ENCODE results near the gene CAPZB.

CAPZB gene

DNA sequence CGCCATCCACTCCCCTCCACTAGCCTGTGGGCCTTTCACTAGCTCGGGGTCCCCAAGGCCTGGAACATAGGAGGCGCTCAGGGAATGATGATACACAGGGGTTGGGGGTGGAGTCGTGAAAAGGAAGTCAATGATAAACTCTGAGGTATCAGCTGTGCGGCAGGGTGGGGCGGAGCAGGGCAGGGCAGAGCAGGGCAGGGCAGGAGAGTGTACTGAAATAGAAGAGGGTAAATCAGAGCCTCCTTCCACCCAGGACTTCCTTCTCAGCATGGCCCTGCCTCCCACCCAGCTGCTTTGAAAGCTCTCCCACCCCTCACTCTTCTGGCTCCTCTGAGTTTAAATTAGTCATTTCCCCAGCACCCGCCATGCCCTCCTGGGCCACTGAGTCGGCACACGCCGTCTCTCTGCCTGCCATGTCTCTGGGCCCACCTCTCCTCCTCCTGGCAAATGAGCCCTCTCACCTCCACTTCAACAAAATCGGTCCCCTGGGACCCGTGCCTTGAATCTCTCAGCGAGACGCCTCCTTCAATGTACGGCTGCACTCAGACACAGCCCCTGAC lies 16.9 kb downstream of the CAPZB start:
- DNase-seq (ENCODE audit: low read depth) = peak; percentile 43

DNA sequence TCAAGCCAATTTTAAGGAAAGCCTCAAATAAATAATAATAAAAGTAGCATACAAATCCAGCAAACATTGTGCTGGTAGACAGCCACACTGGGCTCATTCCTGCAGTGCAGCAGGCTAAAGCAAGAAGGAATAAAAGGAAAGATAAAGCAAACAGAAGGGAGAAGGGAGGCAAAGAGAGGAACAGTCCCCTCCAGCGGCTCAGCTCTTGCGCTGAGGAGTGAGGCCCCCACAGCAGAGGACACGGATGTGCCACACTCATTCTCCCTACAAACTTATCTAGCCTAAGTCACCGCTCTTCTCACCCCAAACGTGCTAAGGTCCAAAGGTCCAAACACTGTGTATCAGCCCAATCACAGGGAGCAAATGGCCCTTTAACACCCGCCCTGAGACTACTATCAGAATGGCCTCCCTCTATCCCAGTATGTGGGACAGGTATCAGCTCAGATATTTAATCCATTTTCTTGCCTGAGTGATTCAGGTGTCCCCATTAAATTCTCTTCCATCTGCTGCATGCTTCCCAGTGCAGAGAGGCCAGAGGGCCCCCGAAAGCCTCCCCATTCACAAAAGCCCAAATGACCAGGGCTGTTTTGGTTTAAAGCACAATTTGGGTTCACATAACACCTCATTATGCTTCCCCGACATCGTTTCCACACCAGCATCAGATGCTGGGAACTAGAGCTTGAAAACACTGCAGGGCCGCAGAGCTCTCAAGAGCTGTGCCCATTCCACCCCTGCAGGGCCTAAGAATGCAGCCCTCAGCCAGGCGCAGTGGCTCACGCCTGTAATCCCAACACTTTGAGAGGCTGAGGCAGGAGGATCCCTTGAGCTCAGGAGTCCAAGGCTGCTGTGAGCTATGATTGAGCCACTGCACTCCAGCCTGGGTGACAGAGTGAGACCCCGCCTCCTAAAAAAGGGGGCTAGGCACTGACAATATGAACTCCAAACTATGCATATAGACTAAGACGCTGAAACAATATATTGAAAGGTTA lies 17.8 kb downstream of the CAPZB start:
- DNase-seq (ENCODE audit: low read depth) = no peak

DNA sequence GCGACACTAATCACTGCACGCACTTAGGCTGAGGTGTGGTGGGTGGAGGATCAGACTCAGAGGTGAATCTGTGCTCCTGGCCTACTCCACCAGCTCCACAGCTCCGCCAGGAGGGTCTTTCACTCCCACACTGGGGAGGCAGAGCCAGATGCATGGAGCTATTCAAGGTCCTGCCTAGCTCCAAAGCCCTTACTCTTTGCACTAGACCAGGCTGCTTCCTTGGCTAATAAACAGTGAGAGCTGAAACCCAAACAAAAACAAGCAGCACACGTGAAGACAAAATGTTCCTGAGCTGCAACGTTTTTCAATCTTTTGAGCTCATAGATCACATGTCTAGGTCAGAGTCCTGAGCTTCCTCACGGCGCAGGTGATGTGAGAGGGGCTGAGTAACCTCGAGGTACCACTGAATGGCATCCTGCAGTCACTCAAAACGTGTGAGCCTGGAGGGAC lies 19.2 kb downstream of the CAPZB start:
- DNase-seq (ENCODE audit: low read depth) = no peak

DNA sequence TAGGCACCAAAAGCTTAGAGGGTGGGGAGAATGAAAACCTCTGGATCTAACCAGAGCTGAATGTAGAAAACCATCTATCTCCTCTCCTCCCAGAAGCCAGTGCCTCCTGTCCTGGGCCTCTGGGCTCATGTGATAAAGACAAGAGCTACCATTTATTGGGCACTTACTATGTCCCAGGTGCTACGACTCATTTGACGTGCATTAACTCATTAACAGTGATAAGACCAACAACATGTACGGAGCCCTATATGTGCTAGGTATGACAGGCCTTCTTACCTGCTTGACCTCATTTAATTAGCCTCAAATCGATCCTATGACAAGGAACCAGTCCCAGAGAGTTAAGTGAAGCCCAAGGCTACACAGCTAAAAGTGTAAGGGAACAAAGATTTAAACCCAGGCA lies 19.7 kb downstream of the CAPZB start:
- no peak for DNase-seq (ENCODE audit: low read depth)

DNA sequence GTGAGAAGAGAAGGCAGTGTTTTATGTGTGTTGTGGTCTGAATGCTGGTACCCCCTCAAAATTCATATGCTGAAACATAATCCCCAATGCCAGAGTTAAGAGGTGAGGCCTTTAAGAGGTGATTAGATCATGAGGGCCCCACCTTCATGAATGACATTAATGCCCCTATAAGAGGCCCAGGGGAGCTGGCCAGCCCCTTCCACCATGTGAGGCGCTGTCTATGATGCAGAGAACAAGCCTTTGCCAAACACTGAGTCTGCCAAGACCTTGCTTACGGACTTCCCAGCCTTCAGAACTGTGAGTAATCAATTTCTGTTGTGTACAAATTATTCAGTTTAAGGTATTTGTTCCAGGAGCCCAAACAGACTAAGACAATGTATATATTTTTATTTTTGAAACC lies 20.2 kb downstream of the CAPZB start:
- no peak for DNase-seq (ENCODE audit: low read depth)

DNA sequence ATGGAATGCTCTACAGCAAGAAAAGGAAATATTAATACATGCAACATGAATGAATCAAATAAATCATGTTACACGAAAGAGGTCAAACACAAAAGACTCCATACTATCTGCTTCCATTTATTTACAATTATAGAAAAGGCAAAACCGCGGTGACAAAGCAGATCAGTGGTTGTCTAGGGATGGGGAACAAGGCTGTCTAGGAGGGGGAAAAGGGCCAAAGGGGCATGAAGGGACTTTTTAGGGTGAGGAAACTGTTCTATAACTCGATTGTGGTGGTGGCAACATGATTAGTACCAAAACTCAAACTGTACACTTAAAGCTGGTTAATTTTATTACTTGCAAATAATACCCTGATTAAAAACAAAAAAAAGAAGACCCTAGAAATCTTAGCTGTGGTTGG lies 20.6 kb downstream of the CAPZB start:
- DNase-seq (ENCODE audit: low read depth) = no peak

DNA sequence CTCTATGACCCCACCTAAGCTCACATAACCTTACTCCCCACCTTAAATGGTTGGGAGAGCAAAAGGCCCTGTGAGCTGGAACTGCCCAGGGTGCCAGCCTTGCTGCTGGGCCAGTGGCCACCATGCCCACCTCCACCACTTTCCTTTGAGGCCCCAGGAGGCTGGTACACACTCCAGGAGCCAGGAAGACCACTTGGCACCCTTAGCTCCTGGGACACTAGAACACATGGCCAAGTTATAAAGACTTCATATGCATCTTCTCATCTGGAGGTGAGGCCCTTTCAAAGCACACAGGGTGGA lies 21.9 kb downstream of the CAPZB start:
- no peak for DNase-seq (ENCODE audit: low read depth)

DNA sequence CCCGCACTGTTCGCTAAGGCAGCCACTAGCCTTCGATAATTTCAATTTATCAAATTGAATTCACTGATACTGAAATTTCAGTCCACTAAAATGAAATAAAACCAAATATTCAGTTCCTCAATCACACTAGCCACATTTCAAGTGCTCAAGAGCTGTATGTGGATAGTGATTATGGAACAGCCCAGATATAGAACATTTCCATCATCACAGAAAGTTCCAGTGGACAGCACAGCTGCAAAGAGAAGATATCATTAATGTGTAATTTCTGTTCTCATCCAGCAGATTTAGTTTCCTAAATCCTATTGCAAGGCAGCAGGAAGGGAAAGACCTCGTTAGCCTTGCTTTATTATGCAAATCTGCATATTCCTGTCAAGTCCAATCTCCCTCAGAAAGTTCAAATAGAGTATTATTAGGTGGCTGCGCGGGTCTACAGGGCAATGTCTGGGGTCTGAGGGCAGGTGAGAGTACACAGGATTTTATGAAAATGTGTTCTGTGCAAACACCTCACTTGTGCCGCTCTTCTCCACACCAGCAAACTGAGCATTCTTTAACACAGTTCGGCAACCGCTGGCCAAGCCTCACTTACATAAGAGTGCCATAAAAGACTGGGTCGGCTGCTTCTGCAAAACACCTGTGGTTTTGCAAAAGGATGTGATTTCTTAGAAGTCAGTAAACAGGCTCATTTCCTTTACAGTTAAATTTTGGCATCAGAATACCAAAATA lies 22.4 kb downstream of the CAPZB start:
- no peak for DNase-seq (ENCODE audit: low read depth)

DNA sequence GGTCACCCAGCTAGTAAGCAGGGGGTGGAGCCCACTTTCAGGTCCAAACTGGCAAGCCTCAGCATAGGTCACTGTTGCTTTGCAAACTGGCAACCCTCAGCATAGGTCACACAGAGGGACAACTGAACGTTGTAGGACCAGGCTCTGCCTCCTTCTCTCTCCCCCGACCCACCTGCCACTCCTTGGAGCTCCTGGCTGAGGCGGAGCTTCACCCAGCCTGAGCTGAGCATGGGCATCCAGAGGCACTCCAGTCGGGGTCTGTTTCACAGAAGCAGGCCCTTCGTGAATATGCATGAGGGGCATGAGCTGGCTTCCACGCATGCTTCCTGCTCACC lies 24.2 kb downstream of the CAPZB start:
- no peak for DNase-seq (ENCODE audit: low read depth)

DNA sequence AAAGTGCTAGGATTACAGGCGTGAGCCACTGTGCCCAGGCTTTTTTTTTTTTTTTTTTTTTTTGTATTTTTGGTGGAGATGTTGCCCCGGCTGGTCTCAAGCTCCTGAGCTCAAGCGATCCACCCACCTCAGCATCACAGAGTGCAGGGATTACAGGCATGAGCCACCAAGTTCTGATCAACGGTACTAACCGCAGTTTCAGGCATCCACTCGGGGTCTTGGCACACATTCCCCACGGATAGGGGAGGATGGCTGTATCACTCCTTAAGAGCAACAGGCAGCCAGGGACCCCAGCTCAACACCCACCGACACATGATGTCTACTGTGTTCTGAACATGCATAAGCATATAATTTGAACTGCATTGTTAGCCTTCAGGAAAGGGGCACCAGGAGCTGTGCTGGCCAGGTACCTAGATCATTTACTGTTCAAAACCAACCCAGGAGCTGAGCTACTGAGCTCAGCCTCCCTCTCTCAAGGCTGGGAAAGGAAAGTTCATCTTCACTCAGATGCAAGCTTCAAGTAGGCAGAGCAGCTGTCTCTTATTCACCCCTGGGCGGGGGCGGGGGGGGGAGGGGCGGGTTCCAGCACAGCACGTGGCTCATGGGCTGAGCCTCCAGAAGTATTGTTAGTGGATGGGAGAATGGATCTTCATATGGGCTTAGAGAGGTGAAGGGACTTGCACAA lies 24.7 kb downstream of the CAPZB start:
- no peak for DNase-seq (ENCODE audit: low read depth)

DNA sequence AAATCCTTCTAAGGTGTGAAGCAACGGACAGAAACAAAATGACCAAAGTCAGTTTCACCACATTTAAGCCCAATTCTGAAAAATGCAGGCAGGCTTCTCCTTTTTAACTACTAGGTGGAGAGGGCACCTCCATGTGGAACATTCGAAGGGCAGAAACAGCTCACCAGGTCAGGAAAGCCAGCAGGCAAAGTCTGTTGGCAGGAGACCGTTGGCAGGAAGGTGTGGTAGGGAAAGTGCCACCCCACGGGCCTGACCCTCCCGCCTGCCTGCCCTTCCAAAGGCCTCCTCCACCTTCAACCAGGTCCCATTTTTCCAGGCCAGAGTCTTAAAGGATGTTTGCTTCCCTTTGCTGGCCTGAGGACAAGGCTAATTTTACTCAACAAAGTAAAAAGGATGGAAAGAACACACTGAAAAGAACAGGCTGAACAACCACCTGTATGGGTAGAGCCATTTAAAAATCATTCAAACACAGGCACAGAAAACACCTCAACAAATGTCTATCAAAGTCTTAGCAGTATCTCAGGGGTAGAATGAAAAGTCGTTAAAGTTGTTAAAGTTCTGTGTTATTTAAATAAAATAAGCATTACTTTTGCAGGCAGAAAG lies 26.4 kb downstream of the CAPZB start:
- no peak for DNase-seq (ENCODE audit: low read depth)

DNA sequence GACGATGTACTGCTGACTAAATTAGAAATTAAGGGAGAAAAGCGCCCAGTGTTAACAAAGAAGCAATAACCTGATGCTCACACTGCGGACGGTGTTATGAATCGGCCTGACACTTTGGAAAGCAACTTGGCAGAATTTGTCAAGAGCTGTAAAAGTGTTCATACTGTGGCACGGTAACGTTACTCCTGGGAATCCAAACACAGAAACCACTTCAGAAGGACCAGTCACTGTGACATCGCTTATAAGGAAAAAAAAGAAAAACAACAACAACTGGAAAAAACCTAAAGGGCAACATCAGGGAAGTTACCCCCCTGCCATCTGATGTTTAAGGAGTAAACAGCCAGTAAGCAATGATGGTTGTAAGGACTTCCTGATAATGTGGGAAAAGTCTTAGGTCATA lies 27.7 kb downstream of the CAPZB start:
- DNase-seq (ENCODE audit: low read depth) = no peak

DNA sequence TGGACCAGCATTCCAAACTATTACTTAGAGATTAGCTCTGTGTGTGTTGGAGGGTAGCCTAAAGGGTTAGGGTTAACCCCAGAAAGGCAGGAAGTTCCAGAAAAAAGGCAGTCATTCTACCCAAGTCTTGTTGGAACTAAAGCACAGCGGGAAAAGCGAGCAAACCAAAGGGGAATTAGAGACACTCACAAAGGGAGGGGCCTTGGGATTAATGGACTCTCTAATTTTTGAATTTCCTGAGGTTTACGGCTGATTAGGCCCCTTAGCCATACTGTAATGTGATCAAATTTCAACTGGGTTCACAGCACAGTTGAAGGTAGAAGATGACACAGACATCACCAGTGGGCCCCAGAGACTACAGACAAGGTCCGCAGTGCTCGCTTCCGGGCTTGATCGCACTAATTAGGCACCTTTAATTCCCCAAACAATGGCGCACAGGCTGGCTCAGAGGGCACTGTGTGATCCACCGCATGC lies 28.3 kb downstream of the CAPZB start:
- DNase-seq (ENCODE audit: low read depth) = no peak

DNA sequence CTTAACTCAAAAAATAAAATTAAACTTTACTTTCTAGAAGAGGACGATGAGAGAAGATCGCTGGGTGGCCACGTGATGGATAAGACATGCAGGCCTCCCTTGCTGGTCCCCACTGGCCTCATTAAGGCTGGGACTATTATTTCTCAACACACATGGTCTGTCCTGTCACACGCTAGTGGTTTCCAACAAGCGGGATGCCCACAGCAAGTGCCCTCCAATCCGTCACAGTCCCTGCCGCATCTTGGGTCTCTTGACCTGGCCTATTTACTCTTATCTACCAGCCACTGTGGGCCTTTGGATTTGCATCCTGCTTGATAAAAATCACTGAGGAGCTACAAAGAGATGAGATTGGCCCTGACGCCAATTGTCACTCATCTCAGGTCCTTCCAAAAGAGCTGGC lies 30.0 kb downstream of the CAPZB start:
- no peak for DNase-seq (ENCODE audit: low read depth)

DNA sequence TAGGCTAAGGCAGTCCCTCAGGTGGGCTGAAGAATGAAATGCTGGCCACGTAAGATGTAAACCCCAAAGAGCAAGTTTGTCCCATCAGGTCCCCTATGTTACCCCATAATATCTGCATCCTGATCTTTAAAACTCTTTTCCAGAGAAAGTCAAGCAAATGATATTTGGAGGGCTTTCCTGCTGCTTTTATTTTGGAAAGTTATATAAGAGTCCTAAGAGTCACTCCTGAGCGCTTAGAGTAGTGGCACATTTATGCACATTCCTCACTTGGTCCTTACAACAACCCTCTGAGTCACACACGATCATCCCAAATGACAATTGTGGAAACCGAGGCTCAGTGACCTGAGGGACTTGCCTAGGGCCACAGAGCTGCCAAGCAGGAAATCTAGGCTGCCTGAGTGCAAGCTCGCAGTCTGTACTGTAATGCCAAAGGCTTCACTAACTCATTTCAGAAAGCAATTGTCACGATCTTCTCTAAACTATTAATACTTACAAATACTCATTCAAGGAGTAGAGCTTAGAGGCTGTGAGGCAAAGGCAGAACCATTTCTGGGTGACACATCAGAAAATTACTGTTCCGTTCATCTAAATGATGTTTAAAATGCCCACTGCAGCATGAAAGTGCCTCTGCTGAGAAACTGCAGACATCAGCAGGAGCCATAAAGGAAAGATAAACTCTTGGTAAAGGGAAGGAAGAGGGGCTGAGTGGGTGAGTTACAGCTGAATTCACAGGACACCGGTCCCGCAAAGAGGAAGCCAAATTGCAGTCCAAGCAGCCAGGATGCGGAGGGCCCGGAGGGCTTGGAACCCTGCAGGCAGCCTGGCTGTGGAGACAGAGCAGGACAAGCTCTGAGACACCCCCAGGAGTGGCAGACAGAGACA lies 30.8 kb downstream of the CAPZB start:
- no peak for DNase-seq (ENCODE audit: low read depth)

DNA sequence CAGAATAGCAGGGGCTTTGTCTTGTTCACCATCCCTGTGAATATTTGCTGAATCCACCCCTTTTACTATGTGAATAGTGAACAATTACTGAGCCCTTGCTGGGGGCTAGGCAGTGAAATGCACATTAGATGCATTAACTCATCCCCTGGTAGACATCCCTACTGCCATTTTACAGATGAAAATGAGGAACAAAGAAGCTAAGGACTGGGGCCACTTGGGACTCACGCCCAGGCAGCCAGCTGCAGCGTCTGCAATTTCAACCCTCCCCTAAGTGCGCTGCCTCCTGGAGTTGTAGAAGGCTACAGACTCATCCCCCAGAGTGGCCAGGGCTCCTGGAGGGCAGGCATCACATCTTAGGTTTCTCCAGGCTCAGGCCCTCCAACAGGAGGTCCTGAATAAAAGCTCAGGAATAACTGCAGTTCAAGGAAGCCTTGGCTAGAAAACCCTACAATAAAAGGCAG lies 31.6 kb downstream of the CAPZB start:
- DNase-seq (ENCODE audit: low read depth) = no peak

DNA sequence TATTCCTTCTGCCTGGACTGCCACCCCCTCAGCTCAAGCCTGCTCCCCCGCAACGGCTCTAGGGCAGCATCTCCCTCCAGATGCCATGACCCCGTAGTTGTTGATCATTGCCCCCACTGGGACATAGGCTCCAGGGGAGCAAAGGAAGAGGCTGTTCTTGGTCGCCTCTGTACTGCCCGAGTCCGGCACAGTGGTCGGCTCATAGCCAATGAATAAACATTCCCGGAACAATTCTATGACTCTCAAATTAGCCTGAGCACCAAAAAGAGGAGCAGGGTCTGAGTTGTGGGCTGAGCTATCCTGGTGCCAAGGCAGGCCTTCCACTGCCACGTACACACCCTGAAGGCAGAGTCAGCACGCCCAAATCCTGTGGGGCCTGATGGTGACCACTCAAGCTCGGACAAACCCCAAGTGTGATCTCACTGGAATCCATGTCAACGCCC lies 33.1 kb downstream of the CAPZB start:
- no peak for DNase-seq (ENCODE audit: low read depth)

DNA sequence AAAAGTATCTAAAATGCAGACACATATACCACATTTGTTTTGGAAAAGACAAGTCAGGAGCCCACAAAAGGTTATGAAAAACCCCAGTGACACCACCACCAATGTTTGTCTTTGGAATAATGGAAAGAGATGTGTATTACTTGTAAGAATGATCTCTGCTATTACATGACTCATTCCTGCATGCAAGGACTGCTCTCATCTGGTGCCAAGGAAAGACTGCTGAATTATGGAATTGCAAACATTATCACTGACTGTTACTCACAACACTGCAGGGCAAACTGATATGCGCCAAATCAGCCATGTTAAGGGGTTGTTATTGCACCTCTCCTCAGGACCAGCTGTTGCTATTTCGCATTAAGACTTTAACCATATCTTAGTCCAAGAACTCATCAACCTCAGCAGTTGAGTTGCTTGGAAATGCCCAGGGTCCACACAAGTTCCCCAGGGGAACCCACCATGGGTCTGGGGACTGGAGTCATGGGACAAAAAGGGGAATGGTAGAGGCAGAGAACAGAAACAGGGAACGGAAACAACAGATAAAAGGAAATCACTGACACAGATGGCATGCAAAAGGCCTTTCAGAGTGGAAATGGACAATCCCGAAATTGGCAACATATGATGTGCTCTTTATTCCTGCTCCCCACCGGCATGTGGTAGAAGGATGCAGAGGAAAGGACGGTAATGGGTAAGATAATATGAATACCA lies 34.4 kb downstream of the CAPZB start:
- DNase-seq (ENCODE audit: low read depth) = no peak

DNA sequence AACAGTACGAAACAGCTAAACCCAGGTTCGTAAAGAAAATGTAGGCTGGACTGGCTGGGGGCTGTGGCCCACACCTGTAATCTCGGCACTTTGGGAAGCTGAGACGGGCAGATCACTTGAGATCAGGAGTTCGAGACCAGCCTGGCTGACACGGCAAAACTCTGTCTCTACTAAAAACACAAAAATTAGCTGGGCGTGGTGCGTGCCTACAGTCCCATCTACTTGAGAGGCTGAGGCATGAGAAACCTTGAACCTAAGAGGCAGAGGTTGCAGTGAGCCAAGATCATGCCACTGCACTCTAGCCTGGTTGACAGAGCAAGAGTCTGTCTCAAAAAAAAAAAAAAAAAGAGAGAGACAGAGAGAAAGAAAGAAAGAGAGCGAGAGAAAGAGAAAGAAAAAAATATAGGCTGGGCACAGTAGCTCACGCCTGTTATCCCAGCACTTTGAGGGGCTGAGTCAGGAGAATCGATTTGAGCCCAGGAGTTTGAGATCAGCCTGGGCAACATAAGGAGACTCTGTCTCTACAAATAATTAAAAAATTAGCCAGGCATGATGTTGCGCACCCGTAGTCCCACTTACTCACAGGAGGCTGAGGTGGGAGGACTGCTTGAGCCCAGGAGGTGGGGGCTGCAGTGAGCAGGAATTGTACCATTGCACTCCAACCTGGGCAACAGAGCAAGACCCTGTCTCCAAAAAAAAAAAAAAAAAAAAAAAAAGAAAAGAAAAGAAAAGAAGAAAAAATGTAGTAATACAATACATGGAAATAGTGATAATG lies 35.7 kb downstream of the CAPZB start:
- DNase-seq (ENCODE audit: low read depth) = no peak
